Measurements from ENCODE around the gene SUSD1. TPM values are rescaled to one million over a fixed set of nuclear protein-coding genes. Genes with fewer than 3 reads are reported as not detected.

Gene SUSD1
- total RNA-seq, 1 experiment from 2014 or later = 8.1 TPM

DNA sequence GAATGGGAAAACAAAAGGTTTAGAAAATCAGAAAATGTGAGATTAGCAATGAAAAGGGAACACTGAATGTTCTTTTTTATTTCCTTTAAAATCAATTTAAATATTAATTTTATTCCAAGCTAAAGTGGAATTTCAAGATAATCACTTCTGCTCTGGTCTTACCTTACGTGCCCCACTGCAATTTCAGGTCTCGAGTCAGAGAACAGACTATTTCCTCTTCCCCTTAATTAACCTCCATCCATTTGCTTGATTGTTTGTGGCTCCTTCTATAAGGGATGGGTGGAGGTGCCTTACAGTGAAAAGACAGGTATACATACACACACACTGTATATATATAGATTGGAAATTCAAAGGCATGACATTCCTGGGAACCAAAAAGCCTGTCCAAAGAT lies 137.1 kb downstream of the SUSD1 start:
- Histone ChIP-seq H3K27ac (ENCODE audit: insufficient read length, low read depth, low read length) (no peak overlapping the region), H2BK20ac (ENCODE audit: low read depth, low read length, poor library complexity, severe bottlenecking) (no peak overlapping the region), H2BK120ac (ENCODE audit: low read depth, low read length, poor library complexity, severe bottlenecking) (no peak overlapping the region), H3K79me2 (ENCODE audit: insufficient read depth, low read length) (no peaks in the 10 kb centered on the region), H4K8ac (replicated peaks; ENCODE audit: insufficient read length, low read depth, low read length) (no peak overlapping the region), H2BK12ac (ENCODE audit: insufficient read length, low read depth, low read length) (no peak overlapping the region), H4K20me1 (ENCODE audit: control insufficient read depth, insufficient read depth, insufficient read length) (no peaks in the 10 kb centered on the region), H3K56ac (ENCODE audit: insufficient read length, low read depth, low read length) (no peak overlapping the region), H3K27me3 (ENCODE audit: insufficient read depth, low read length) (no peaks in the 10 kb centered on the region), H2AK5ac (ENCODE audit: insufficient read length, low read length) (no peak overlapping the region), H3K14ac (ENCODE audit: insufficient read depth, low read length) (no peak overlapping the region), H3K23me2 (ENCODE audit: insufficient read length, low read depth, low read length, poor library complexity, severe bottlenecking) (no peaks in the 10 kb centered on the region), H3K9ac (ENCODE audit: extremely low read depth, insufficient read length, low read length) (no peak overlapping the region), H3K79me1 (ENCODE audit: insufficient read depth, low read depth, low read length, poor library complexity, severe bottlenecking) (no peaks in the 10 kb centered on the region), H3T11ph (ENCODE audit: low read length) (no peak overlapping the region), H3K18ac (ENCODE audit: insufficient read length, low read depth, low read length) (no peak overlapping the region), H3K23ac (ENCODE audit: insufficient read length, low read depth, low read length) (no peak overlapping the region), H2AFZ (ENCODE audit: low read length) (no peak overlapping the region), H3K4ac (ENCODE audit: low read depth, low read length) (no peak overlapping the region), H2BK5ac (ENCODE audit: insufficient read length, low read length) (no peak overlapping the region), H3K9me3 (ENCODE audit: control insufficient read depth, low read depth, low read length) (no peaks in the 10 kb centered on the region), H3K4me1 (ENCODE audit: insufficient read depth, low read length) (peaks cover 4% of the 10 kb centered on the region; the same call in 1 of the 2 replicates), H2BK15ac (ENCODE audit: low read depth, low read length) (no peak overlapping the region), H3K4me2 (ENCODE audit: insufficient read depth, insufficient read length, low read length) (no peak overlapping the region), H4K5ac (ENCODE audit: insufficient read length, low read depth, low read length) (no peak overlapping the region), H4K91ac (ENCODE audit: insufficient read length, low read depth, low read length) (no peak overlapping the region)
- no peak overlapping the region for H3K4me3 Mint-ChIP-seq
- H3K4me1 Mint-ChIP-seq = peaks cover 38 to 40% of the 10 kb centered on the region in 2 experiments
- no peak for TF ChIP-seq CTCF (conservative IDR thresholded peaks at IDR 0.05)
- H3K27me3 Mint-ChIP-seq (ENCODE audit: low read depth) = no peaks in the 10 kb centered on the region
- H3K9me3 Mint-ChIP-seq = no peaks in the 10 kb centered on the region
- H3K36me3 Mint-ChIP-seq (ENCODE audit: insufficient read depth in 1 of 3, low read depth in 3 of 3) = peaks cover 0 to 3% (median 2%) of the 10 kb centered on the region in 3 experiments; a peak in 3 of 7 replicates
- peak overlapping the region in 2 of 3 experiments; percentile 53 to 82; a peak in 3 of 7 replicates for H3K27ac Mint-ChIP-seq
- WGBS (ENCODE audit: extremely low coverage, insufficient read length, low lambda C conversion rate) = no CpG with 5 or more reads among the region's 2 CpGs
- no peak for DNase-seq
